MM.1S (cell line): ENCODE results near the gene NFYA.
A peak's percentile ranks its signal among the peaks of the same experiment; 100 is the strongest.

Experiments
- DNase-seq: peaks from one replicate; pipeline ENCODE4 v3.0.0-alpha.2; 2015
- H2AFZ ChIP-seq: fragments of 300-600 bp; sonication (generic); 2 replicates; pipeline ENCODE4 v1.6.0; 2016; ENCODE audit warnings: antibody characterized with exemption, low read length
- H3F3A ChIP-seq: fragments of 300-600 bp; sonication (generic); 2 replicates; pipeline ENCODE4 v1.6.1; 2016; ENCODE audit warnings: mild to moderate bottlenecking, antibody characterized with exemption, low read length, moderate library complexity, mixed read lengths; ENCODE audit not compliant: insufficient read depth
- H3K27ac ChIP-seq: fragments of 300-600 bp; sonication (generic); 2 replicates; pipeline ENCODE4 v1.5.1; 2016; ENCODE audit warnings: mild to moderate bottlenecking, low read length
- H3K27me3 ChIP-seq: fragments of 300-600 bp; sonication (generic); replicated peaks from 2 replicates; pipeline ENCODE4 v1.6.0; 2016; ENCODE audit warnings: low read length; ENCODE audit not compliant: insufficient read depth
- H3K36me3 ChIP-seq: fragments of 300-600 bp; sonication (generic); replicated peaks from 2 replicates; pipeline ENCODE4 v1.6.1; 2016; ENCODE audit warnings: mild to moderate bottlenecking, low read length, mixed read lengths; ENCODE audit not compliant: insufficient read depth
- H3K4me1 ChIP-seq: fragments of 300-600 bp; sonication (generic); 2 replicates; pipeline ENCODE4 v1.6.1; 2016; ENCODE audit warnings: low read length, mixed read lengths
- H3K4me2 ChIP-seq: fragments of 300-600 bp; sonication (generic); 2 replicates; pipeline ENCODE4 v1.6.0; 2016; ENCODE audit warnings: low read depth, low read length
- H3K4me3 ChIP-seq: fragments of 300-600 bp; sonication (generic); 2 replicates; pipeline ENCODE4 v1.5.1; 2016; ENCODE audit warnings: low read length, mixed read lengths
- H3K79me2 ChIP-seq: fragments of 300-600 bp; sonication (generic); 2 replicates; pipeline ENCODE4 v1.6.1; 2016; ENCODE audit warnings: mixed run types, low read length, mixed read lengths
- H3K9ac ChIP-seq: fragments of 300-600 bp; sonication (generic); 2 replicates; pipeline ENCODE4 v1.6.1; 2016; ENCODE audit warnings: low read length, mixed read lengths
- H3K9me2 ChIP-seq: fragments of 300-600 bp; sonication (generic); replicated peaks from 2 replicates; pipeline ENCODE4 v1.6.1; 2016; ENCODE audit warnings: mild to moderate bottlenecking, low read length, mixed read lengths; ENCODE audit not compliant: insufficient read depth
- H3K9me3 ChIP-seq: fragments of 300-600 bp; sonication (generic); replicated peaks from 2 replicates; pipeline ENCODE4 v1.6.1; 2016; ENCODE audit warnings: mild to moderate bottlenecking, low read length, mixed read lengths; ENCODE audit not compliant: insufficient read depth
- H4K20me1 ChIP-seq: fragments of 300-600 bp; sonication (generic); 2 replicates; pipeline ENCODE4 v1.6.1; 2016; ENCODE audit warnings: mild to moderate bottlenecking, low read length, moderate library complexity, mixed read lengths; ENCODE audit not compliant: insufficient read depth
- EZH2 ChIP-seq: fragments of 300-600 bp; sonication (generic); optimal IDR thresholded peaks from 2 replicates; pipeline ENCODE3; 2017; ENCODE audit warnings: low read depth, mild to moderate bottlenecking, antibody characterized with exemption, low read length, mixed read lengths
- EZH2phosphoT487 ChIP-seq: fragments of 300-600 bp; sonication (generic); IDR thresholded peaks from 2 replicates; pipeline ENCODE4 v1.6.1; 2018; ENCODE audit warnings: antibody characterized with exemption, low read length
- TF ChIP-seq, protein P1 (sequence below): fragments of 300-600 bp; sonication (generic); IDR thresholded peaks from 2 replicates; pipeline ENCODE4 v1.5.1; 2016; ENCODE audit warnings: antibody characterized with exemption, low read length, mixed read lengths

Gene NFYA

DNA sequence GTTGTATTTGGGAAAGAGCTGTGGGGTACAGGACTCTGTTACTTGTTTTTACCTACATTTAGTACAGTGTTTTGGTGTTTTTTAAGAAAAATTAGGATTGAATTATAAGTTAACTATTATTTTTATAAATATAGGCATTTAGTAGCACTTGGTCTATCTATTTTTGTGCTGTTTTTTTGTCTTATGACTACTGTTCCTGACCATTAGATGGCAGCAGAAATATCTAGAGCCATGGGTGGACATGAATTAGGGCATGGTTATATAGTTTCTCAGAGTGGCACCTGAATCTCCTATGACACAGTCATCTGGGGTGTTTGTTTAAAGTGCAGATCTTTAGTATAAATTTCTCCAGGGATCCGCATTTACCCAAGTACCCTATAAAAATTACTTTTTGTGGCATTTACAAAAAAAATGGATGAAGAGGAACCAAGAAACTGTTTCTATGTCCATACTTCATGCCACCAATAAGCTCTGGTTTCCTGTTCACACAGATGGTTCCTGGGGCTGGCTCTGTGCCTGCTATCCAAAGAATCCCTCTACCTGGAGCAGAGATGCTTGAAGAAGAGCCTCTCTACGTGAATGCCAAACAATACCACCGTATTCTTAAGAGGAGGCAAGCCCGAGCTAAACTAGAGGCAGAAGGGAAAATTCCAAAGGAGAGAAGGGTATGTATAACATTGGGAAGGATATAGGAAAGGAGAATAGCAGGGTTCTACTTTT, 19.8 kb downstream of the NFYA start:
- no peak overlapping the region for H3K4me2 ChIP-seq
- H3F3A ChIP-seq: no peaks in the 10 kb centered on the region
- H3K4me1 ChIP-seq: no peaks in the 10 kb centered on the region
- no peak overlapping the region for H3K27ac ChIP-seq
- H3K9ac ChIP-seq: no peak overlapping the region
- no peak for TF ChIP-seq EZH2phosphoT487
- TF ChIP-seq, protein P1, sequence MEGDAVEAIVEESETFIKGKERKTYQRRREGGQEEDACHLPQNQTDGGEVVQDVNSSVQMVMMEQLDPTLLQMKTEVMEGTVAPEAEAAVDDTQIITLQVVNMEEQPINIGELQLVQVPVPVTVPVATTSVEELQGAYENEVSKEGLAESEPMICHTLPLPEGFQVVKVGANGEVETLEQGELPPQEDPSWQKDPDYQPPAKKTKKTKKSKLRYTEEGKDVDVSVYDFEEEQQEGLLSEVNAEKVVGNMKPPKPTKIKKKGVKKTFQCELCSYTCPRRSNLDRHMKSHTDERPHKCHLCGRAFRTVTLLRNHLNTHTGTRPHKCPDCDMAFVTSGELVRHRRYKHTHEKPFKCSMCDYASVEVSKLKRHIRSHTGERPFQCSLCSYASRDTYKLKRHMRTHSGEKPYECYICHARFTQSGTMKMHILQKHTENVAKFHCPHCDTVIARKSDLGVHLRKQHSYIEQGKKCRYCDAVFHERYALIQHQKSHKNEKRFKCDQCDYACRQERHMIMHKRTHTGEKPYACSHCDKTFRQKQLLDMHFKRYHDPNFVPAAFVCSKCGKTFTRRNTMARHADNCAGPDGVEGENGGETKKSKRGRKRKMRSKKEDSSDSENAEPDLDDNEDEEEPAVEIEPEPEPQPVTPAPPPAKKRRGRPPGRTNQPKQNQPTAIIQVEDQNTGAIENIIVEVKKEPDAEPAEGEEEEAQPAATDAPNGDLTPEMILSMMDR: peak; percentile 33
- no peak overlapping the region for H2AFZ ChIP-seq
- H3K27me3 ChIP-seq: no peaks in the 10 kb centered on the region
- no peaks in the 10 kb centered on the region for H4K20me1 ChIP-seq
- H3K79me2 ChIP-seq: 0 out of 2 replicates have a peak, but pooled peaks cover 3% of the 10 kb centered on the region
- peak; percentile 31 for DNase-seq
- H3K9me3 ChIP-seq: no peaks in the 10 kb centered on the region
- H3K9me2 ChIP-seq: no peaks in the 10 kb centered on the region
- peaks cover 17% of the 10 kb centered on the region for H3K36me3 ChIP-seq
- no peak overlapping the region for H3K4me3 ChIP-seq

DNA sequence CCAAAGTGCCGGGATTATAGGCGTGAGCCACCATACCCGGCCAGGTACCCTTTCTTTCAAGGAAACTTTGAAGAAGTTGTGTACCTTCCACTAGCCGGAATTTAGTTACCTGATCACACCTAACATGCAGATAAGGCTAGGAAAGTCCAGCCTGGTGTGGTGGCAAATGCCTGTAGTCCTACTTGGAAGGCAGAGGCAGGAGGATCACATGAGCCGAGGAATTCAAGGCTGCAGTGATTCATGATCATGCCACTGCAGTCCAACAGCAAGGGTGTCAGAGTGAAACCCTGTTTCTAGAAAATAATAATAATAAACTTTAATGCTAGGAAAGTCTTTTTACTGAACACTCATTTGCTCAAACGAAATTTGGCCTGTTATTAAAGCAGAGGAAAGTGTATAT, 21.0 kb downstream of the NFYA start:
- Histone ChIP-seq H3K4me3 (no peak overlapping the region), H3K9me3 (no peaks in the 10 kb centered on the region), H3F3A (no peaks in the 10 kb centered on the region), H3K9me2 (no peaks in the 10 kb centered on the region), H4K20me1 (no peaks in the 10 kb centered on the region), H3K4me1 (no peaks in the 10 kb centered on the region), H3K36me3 (peaks cover 26% of the 10 kb centered on the region), H3K4me2 (no peak overlapping the region), H3K9ac (no peak overlapping the region), H2AFZ (no peak overlapping the region), H3K27me3 (no peaks in the 10 kb centered on the region), H3K79me2 (no peaks in the 10 kb centered on the region), H3K27ac (no peak overlapping the region)
- TF ChIP-seq, protein P1: no peak
- TF ChIP-seq EZH2 (no peak), EZH2phosphoT487 (no peak)
- no peak for DNase-seq

DNA sequence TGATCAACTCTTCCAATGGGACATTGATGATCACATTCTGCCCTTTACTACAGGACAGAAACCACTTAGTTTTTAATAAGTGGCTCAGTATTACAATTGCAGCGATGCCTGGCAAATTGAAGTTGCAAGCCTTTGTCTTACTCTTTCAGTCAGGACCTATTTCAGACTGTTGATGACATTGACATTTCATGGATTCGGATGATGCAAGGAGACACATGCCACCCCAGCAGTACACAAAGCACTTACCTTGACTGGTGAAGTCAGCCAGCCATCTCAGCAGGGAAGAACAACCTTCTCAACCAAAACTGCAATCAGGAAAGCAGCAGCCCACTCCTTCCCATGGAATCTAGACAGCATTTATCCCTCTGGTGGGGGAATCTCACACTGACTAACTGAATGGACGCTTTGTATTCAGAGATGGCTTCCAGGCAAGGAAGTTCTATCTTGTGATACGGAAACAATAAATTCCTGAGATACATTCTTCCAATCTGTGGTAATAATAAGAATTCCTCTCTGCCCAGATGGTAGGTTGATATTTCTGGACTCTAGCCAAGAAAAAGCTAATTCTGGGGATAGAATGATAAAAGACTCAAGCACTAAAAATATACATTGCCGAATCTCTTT, 24.8 kb downstream of the NFYA start:
- no peaks in the 10 kb centered on the region for H4K20me1 ChIP-seq
- H3K9me2 ChIP-seq: no peaks in the 10 kb centered on the region
- H3F3A ChIP-seq: no peaks in the 10 kb centered on the region
- no peak overlapping the region for H3K9ac ChIP-seq
- no peak overlapping the region for H2AFZ ChIP-seq
- H3K79me2 ChIP-seq: no peaks in the 10 kb centered on the region
- H3K36me3 ChIP-seq: peaks cover 19% of the 10 kb centered on the region; the same call in 1 of the 2 replicates
- H3K9me3 ChIP-seq: no peaks in the 10 kb centered on the region
- H3K27ac ChIP-seq: no peak overlapping the region
- H3K4me3 ChIP-seq: no peak overlapping the region
- no peak overlapping the region for H3K4me2 ChIP-seq
- no peaks in the 10 kb centered on the region for H3K27me3 ChIP-seq
- no peak for DNase-seq
- TF ChIP-seq EZH2phosphoT487: no peak
- TF ChIP-seq EZH2: no peak
- TF ChIP-seq, protein P1: no peak
- H3K4me1 ChIP-seq: no peaks in the 10 kb centered on the region
